ENCODE results near the gene CFAP54. TPM values are rescaled to one million over a fixed set of nuclear protein-coding genes. Genes with fewer than 3 reads are reported as not detected.
"Not testable (repeated sequence)": the region's sequence is repeated elsewhere in the genome, so short reads cannot be mapped to it uniquely, and the experiment has no call there.

The CFAP54 gene
- total RNA-seq, 6 donors from 2014 or later = 0.66 to 48.8 (median 7.4) TPM

DNA sequence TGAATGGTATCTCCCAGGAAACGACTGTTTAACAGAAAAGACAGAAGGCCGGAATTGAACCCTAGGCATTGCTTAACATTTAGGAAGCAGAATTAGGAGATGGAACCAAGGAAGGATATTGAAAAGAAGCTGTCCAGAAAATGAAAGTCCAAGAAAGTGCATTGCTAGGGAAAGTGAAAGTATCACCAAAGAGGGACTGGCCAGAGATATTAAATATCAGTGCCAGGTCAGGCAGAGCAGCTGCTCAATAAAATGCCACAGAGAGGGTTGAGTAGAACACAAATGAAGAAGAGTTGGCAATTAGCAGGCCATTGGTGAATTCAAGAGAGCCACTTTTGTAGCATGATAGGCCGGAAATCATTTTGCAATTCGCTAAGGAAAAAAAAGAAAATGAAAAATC, 101.6 kb downstream of the CFAP54 start:
- Histone ChIP-seq H3K27me3 (no peaks in the 10 kb centered on the region), H3K27ac (no peak overlapping the region), H3K36me3 (no peaks in the 10 kb centered on the region), H3K4me3 (no peak overlapping the region), H3K4me1 (no peaks in the 10 kb centered on the region), H3K9me3 (no peaks in the 10 kb centered on the region)
- 57 to 60% methylated on average over 4 of the region's 4 CpGs for WGBS, 2 donors
- ATAC-seq (ENCODE audit: low FRiP score in 2 of 2) (no peak), DNase-seq (no peak)
- no peak for TF ChIP-seq POLR2AphosphoS5 (IDR thresholded peaks at IDR 0.05)

DNA sequence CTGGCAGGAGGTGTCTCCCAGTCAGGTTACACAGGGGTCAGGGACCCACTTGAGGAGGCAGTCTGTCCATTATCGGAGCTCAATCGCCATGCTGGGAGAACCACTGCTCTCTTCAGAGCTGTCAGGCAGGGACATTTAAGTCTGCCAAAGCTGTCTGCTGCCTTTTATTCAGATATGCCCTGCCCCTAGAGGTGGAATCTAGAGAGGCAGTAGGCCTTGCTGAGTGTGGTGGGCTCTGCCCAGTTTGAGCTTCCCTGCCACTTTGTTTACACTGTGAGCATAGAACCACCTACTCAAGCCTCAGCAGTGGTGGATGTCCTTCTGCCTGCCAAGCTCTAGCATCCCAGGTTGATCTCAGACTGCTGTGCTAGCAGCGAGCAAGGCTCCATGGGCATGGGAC, 115.0 kb downstream of the CFAP54 start:
- not testable (repeated sequence) for H3K4me1 ChIP-seq; DNase-seq; H3K9me3 ChIP-seq; H3K27me3 ChIP-seq; H3K4me3 ChIP-seq; ATAC-seq (ENCODE audit: low FRiP score in 2 of 2); H3K27ac ChIP-seq; H3K36me3 ChIP-seq
- 96 to 100% methylated on average over 2 to 3 of the region's 3 CpGs for WGBS, 2 donors

DNA sequence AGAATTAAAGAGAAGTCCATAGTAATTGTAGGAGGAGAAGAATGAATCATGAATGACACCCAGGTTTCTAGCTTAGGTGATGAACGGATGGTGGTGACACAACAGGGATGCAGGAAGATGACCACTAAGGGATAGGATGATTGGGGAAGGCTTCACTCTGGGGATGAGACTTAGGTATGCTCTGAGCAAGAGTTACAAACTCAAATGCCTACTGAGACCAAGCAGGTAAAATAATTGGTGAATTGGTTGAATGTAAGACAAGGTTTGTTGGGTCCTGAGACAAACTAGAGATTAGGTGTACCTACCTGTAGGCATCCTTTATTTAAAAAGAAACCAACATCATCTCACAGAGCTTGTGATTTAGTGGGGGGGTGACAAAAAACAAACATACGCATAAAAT, 116.3 kb downstream of the CFAP54 start:
- peaks cover 0 to 6% (median 0%) of the 10 kb centered on the region in 4 donors for H3K9me3 ChIP-seq
- no peak overlapping the region for H3K27ac ChIP-seq
- TF ChIP-seq EP300 (IDR thresholded peaks at IDR 0.05) = no peak
- TF ChIP-seq, protein P1, sequence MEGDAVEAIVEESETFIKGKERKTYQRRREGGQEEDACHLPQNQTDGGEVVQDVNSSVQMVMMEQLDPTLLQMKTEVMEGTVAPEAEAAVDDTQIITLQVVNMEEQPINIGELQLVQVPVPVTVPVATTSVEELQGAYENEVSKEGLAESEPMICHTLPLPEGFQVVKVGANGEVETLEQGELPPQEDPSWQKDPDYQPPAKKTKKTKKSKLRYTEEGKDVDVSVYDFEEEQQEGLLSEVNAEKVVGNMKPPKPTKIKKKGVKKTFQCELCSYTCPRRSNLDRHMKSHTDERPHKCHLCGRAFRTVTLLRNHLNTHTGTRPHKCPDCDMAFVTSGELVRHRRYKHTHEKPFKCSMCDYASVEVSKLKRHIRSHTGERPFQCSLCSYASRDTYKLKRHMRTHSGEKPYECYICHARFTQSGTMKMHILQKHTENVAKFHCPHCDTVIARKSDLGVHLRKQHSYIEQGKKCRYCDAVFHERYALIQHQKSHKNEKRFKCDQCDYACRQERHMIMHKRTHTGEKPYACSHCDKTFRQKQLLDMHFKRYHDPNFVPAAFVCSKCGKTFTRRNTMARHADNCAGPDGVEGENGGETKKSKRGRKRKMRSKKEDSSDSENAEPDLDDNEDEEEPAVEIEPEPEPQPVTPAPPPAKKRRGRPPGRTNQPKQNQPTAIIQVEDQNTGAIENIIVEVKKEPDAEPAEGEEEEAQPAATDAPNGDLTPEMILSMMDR (IDR thresholded peaks at IDR 0.05) = no peak
- no peak for TF ChIP-seq POLR2AphosphoS5 (IDR thresholded peaks at IDR 0.05)
- no peak for TF ChIP-seq POLR2A (IDR thresholded peaks at IDR 0.05)
- H3K27me3 ChIP-seq = no peaks in the 10 kb centered on the region
- ATAC-seq (ENCODE audit: low FRiP score in 2 of 2) (no peak), DNase-seq (no peak)
- no peaks in the 10 kb centered on the region for H3K4me1 ChIP-seq
- 88 to 92% methylated on average over 2 of the region's 2 CpGs for WGBS, 2 donors
- H3K36me3 ChIP-seq = no peaks in the 10 kb centered on the region
- H3K4me3 ChIP-seq = no peak overlapping the region

DNA sequence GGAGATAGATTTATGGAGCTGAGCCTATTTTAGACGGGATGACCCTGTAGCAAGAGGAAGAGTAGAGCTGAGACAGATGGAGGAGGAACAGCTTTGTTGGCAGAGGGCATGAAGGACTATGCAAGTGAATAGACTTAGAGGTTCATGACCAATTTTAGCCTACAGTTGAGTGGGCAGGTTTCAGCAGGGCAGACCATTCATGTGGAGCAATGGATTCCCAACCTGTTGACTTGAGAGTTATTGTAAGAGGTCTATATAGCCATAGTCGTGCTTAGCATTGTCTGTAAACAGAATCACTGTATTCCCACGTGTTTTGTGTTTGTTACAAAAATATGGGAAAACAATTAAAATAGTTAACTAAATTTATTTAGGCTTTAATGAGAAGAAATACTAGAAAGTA, 116.8 kb downstream of the CFAP54 start:
- no peak for ATAC-seq (ENCODE audit: low FRiP score in 2 of 2)
- Histone ChIP-seq H3K27ac (no peak overlapping the region), H3K9me3 (peaks cover 0 to 6% (median 0%) of the 10 kb centered on the region in 4 donors), H3K4me1 (no peaks in the 10 kb centered on the region), H3K4me3 (no peak overlapping the region), H3K36me3 (no peaks in the 10 kb centered on the region), H3K27me3 (no peaks in the 10 kb centered on the region)
- DNase-seq = no peak
- TF ChIP-seq, protein P1 (IDR thresholded peaks at IDR 0.05) = no peak
- TF ChIP-seq POLR2A (IDR thresholded peaks at IDR 0.05) (no peak), POLR2AphosphoS5 (IDR thresholded peaks at IDR 0.05) (no peak)
- WGBS, 2 donors = 84 to 88% methylated on average over 3 of the region's 3 CpGs

DNA sequence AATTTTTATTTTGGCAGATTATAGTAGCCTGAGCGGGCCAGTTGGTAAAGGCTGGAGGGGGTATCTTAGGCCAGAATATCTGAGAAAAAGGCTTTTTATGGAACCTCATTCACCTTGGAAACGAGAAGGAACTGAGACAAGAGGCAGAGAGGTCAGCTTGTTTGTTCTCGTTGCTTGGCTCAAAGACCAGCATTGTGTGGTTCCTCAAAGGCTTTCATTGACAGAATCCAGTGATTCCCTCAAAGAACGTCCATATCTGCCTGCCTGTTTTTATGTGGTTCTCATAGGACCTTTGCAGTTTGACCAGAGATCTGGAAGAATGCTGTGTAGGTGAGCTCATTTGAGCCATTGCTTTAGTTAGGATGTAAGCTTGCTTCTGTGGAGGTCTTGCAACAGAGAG, 117.3 kb downstream of the CFAP54 start:
- DNase-seq (no peak), ATAC-seq (ENCODE audit: low FRiP score in 2 of 2) (no peak)
- WGBS, 2 donors = 68 to 82% methylated on average over 4 of the region's 4 CpGs
- Histone ChIP-seq H3K4me3 (no peak overlapping the region), H3K36me3 (no peaks in the 10 kb centered on the region), H3K4me1 (no peaks in the 10 kb centered on the region), H3K27me3 (no peaks in the 10 kb centered on the region), H3K9me3 (peaks cover 0 to 6% (median 0%) of the 10 kb centered on the region in 4 donors), H3K27ac (no peak overlapping the region)
- TF ChIP-seq POLR2AphosphoS5 (IDR thresholded peaks at IDR 0.05) (no peak), POLR2A (IDR thresholded peaks at IDR 0.05) (no peak), EP300 (IDR thresholded peaks at IDR 0.05) (no peak)
- TF ChIP-seq, protein P1 (IDR thresholded peaks at IDR 0.05) = no peak

DNA sequence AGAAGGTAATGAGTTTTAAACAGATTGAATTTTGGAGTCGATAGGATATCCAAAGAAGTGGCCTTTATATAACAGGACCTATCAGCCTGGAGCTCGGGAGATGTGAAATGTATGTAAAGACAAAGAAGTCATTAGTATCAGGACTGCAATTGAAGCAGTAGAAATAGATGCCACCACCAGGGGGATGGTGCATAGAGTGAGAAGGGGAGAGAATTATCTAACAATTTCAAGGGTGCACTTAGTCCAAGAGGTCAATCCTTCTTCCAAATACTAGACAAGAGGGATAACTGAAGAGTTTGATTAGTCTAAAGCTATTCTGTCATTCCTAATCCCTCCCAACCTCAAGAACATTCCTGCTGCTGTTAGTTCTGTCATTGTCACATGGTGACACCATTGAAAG, 127.8 kb downstream of the CFAP54 start:
- no peak for ATAC-seq (ENCODE audit: low FRiP score in 2 of 2)
- TF ChIP-seq EP300 (IDR thresholded peaks at IDR 0.05) (no peak), POLR2AphosphoS5 (IDR thresholded peaks at IDR 0.05) (no peak), POLR2A (IDR thresholded peaks at IDR 0.05) (no peak)
- TF ChIP-seq, protein P1 (IDR thresholded peaks at IDR 0.05) = no peak
- Histone ChIP-seq H3K9me3 (no peaks in the 10 kb centered on the region), H3K36me3 (no peaks in the 10 kb centered on the region), H3K27me3 (no peaks in the 10 kb centered on the region), H3K4me3 (no peak overlapping the region), H3K27ac (no peak overlapping the region), H3K4me1 (no peaks in the 10 kb centered on the region)
- no peak for DNase-seq
- 87 to 90% methylated on average over 2 of the region's 2 CpGs for WGBS, 2 donors

All from upper lobe of left lung (tissue), 6 donors.